HG03571 (cell line): ENCODE measurements around the gene SLC30A7.

Experiments used
- ATAC-seq: cut with Tn5 transposase; IDR thresholded peaks from one replicate; pipeline ENCODE4 v1.9.1; 2021; ENCODE audit not compliant: unreplicated experiment

The SLC30A7 gene

GRCh38 chr1:100971021-100971420 is 75.1 kb downstream of the SLC30A7 start:
- no peak for ATAC-seq

- ATAC-seq = no peak
Observed at GRCh38 chr1:100972185-100972584, 76.3 kb downstream of the SLC30A7 start.

- no peak for ATAC-seq
Observed at GRCh38 chr1:100976936-100977335, 81.0 kb downstream of the SLC30A7 start.

- ATAC-seq = no peak
Observed at GRCh38 chr1:100979631-100980030, 83.7 kb downstream of the SLC30A7 start.

GRCh38 chr1:100982793-100983192 is 86.9 kb downstream of the SLC30A7 start:
- no peak for ATAC-seq

GRCh38 chr1:100988121-100988520 is 92.2 kb downstream of the SLC30A7 start:
- no peak for ATAC-seq

GRCh38 chr1:100989306-100990077 is 93.6 kb downstream of the SLC30A7 start:
- no peak for ATAC-seq

- ATAC-seq = no peak
Observed at GRCh38 chr1:100995198-100995988, 99.5 kb downstream of the SLC30A7 start.

- no peak for ATAC-seq
Observed at GRCh38 chr1:100998426-100998825, 102.5 kb downstream of the SLC30A7 start.

- no peak for ATAC-seq
Observed at GRCh38 chr1:101000131-101000873, 104.4 kb downstream of the SLC30A7 start.

GRCh38 chr1:101002551-101002950 is 106.7 kb downstream of the SLC30A7 start:
- ATAC-seq = no peak

GRCh38 chr1:101003012-101003650 is 107.2 kb downstream of the SLC30A7 start:
- ATAC-seq = no peak

GRCh38 chr1:101004061-101004460 is 108.2 kb downstream of the SLC30A7 start:
- no peak for ATAC-seq

- no peak for ATAC-seq
Observed at GRCh38 chr1:101004670-101005069, 108.8 kb downstream of the SLC30A7 start.

GRCh38 chr1:101005183-101005582 is 109.3 kb downstream of the SLC30A7 start:
- no peak for ATAC-seq

GRCh38 chr1:101005871-101006270 is 110.0 kb downstream of the SLC30A7 start:
- no peak for ATAC-seq

GRCh38 chr1:101006553-101006952 is 110.7 kb downstream of the SLC30A7 start:
- ATAC-seq = no peak

GRCh38 chr1:101008229-101008834 is 112.4 kb downstream of the SLC30A7 start:
- ATAC-seq = no peak

- no peak for ATAC-seq
Observed at GRCh38 chr1:101013776-101014175, 117.9 kb downstream of the SLC30A7 start.

GRCh38 chr1:101017448-101017847 is 121.6 kb downstream of the SLC30A7 start:
- no peak for ATAC-seq

- no peak for ATAC-seq
Observed at GRCh38 chr1:101022294-101022693, 126.4 kb downstream of the SLC30A7 start.
